ENCODE results near the gene PSMD14.

PSMD14 gene

GRCh38 chr2:161432107-161432506 is 123.9 kb downstream of the PSMD14 start:
- TF ChIP-seq GATA3 (IDR thresholded peaks at IDR 0.05; ENCODE audit: low read depth, low read length) (no peak), GATA2 (IDR thresholded peaks at IDR 0.05; ENCODE audit: low read depth, low read length) (no peak)

- no peak for TF ChIP-seq GATA2 (IDR thresholded peaks at IDR 0.05; ENCODE audit: low read depth, low read length)
- no peak for TF ChIP-seq GATA3 (IDR thresholded peaks at IDR 0.05; ENCODE audit: low read depth, low read length)
Observed at GRCh38 chr2:161434118-161434517, 125.9 kb downstream of the PSMD14 start.

GRCh38 chr2:161436411-161436810 is 128.2 kb downstream of the PSMD14 start:
- TF ChIP-seq GATA2 (IDR thresholded peaks at IDR 0.05; ENCODE audit: low read depth, low read length), result no peak
- TF ChIP-seq GATA3 (IDR thresholded peaks at IDR 0.05; ENCODE audit: low read depth, low read length), result no peak

GRCh38 chr2:161438598-161438997 is 130.4 kb downstream of the PSMD14 start:
- TF ChIP-seq GATA3 (IDR thresholded peaks at IDR 0.05; ENCODE audit: low read depth, low read length), result no peak
- TF ChIP-seq GATA2 (IDR thresholded peaks at IDR 0.05; ENCODE audit: low read depth, low read length), result no peak

- TF ChIP-seq GATA2 (IDR thresholded peaks at IDR 0.05; ENCODE audit: low read depth, low read length) (no peak), GATA3 (IDR thresholded peaks at IDR 0.05; ENCODE audit: low read depth, low read length) (no peak)
Observed at GRCh38 chr2:161445097-161445496, 136.9 kb downstream of the PSMD14 start.

- TF ChIP-seq GATA2 (IDR thresholded peaks at IDR 0.05; ENCODE audit: low read depth, low read length), result no peak
- TF ChIP-seq GATA3 (IDR thresholded peaks at IDR 0.05; ENCODE audit: low read depth, low read length), result no peak
Observed at GRCh38 chr2:161448431-161448830, 140.2 kb downstream of the PSMD14 start.

All from SH-SY5Y (cell line).